ENCODE measurements around the gene TBC1D3L. TPM values are rescaled to one million over a fixed set of nuclear protein-coding genes. Genes with fewer than 3 reads are reported as not detected.
"Not testable (repeated sequence)": the region's sequence is repeated elsewhere in the genome, so short reads cannot be mapped to it uniquely, and the experiment has no call there.

Gene TBC1D3L
- 5.8 TPM for polyA plus RNA-seq (2012; ENCODE audit: insufficient read depth, insufficient read length)

DNA sequence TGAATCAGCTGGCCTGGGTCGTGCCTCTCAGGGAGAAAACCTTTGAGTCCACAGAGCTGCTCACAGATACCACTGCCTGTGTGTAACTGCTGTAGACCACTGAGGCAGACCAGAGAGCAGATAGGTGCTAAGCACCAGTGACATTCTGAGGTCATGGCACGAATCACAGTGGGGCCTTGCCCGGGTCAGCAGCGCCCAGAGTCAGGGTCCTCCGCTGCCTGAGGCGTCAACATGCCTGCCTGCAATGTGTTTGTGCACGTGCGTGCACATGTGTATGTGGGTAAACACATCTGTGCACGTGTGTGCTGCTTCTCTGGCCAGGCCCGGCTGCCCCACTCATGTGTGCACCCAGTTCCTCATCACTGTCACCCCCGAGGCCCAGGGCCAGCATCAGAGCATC lies at the start of gene TBC1D3L:
Gene TBC1D3L, minus strand, starts transcription at position 101 of the 400 bp plus-strand sequence. CDS start 1,540 bp downstream, outside the sequence.
- not testable (repeated sequence) for H3K4me3 ChIP-seq (ENCODE audit: low read length); DNase-seq (ENCODE audit: low read depth, low spot score)

DNA sequence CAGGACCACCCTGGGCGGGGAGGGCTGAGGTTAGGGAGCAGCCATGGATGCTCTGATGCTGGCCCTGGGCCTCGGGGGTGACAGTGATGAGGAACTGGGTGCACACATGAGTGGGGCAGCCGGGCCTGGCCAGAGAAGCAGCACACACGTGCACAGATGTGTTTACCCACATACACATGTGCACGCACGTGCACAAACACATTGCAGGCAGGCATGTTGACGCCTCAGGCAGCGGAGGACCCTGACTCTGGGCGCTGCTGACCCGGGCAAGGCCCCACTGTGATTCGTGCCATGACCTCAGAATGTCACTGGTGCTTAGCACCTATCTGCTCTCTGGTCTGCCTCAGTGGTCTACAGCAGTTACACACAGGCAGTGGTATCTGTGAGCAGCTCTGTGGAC lies 14.8 kb upstream of the TBC1D3L start, which contains the start of gene TBC1D3D:
Gene TBC1D3D, plus strand, starts transcription at position 301 of the 400 bp plus-strand sequence. CDS start 1,585 bp downstream, outside the sequence.
- DNase-seq (ENCODE audit: low read depth, low spot score); H3K4me3 ChIP-seq (ENCODE audit: low read length): not testable (repeated sequence)
